Measurements from ENCODE around the gene AMBRA1.
"Not testable (repeated sequence)": the region's sequence is repeated elsewhere in the genome, so short reads cannot be mapped to it uniquely, and the experiment has no call there.

Gene AMBRA1

GRCh38 chr11:46616551-46617133 is 22.8 kb upstream of the AMBRA1 start:
- no peak for DNase-seq (ENCODE audit: low read depth)

GRCh38 chr11:46615756-46616155 is 21.9 kb upstream of the AMBRA1 start:
- no peak for DNase-seq (ENCODE audit: low read depth)

GRCh38 chr11:46612326-46612725 is 18.5 kb upstream of the AMBRA1 start:
- DNase-seq (ENCODE audit: low read depth): no peak

GRCh38 chr11:46611526-46612304 is 17.9 kb upstream of the AMBRA1 start:
- DNase-seq (ENCODE audit: low read depth): no peak

GRCh38 chr11:46609386-46609785 is 15.6 kb upstream of the AMBRA1 start:
- DNase-seq (ENCODE audit: low read depth): no peak

- DNase-seq (ENCODE audit: low read depth): no peak
Measured at GRCh38 chr11:46607516-46607915, 13.7 kb upstream of the AMBRA1 start.

- no peak for DNase-seq (ENCODE audit: low read depth)
Measured at GRCh38 chr11:46604796-46605195, 11.0 kb upstream of the AMBRA1 start.

- no peak for DNase-seq (ENCODE audit: low read depth)
Measured at GRCh38 chr11:46603704-46604308, 10.0 kb upstream of the AMBRA1 start.

GRCh38 chr11:46601129-46601528 is 7.3 kb upstream of the AMBRA1 start:
- DNase-seq (ENCODE audit: low read depth): no peak

GRCh38 chr11:46600194-46600960 is 6.6 kb upstream of the AMBRA1 start:
- no peak for DNase-seq (ENCODE audit: low read depth)

- no peak for DNase-seq (ENCODE audit: low read depth)
Measured at GRCh38 chr11:46599340-46600193, 5.7 kb upstream of the AMBRA1 start.

GRCh38 chr11:46597609-46598219 is 3.9 kb upstream of the AMBRA1 start:
- no peak for DNase-seq (ENCODE audit: low read depth)

- DNase-seq (ENCODE audit: low read depth): no peak
Measured at GRCh38 chr11:46597155-46597554, 3.3 kb upstream of the AMBRA1 start.

GRCh38 chr11:46594785-46595184 is 962 bp upstream of the AMBRA1 start:
- no peak for DNase-seq (ENCODE audit: low read depth)

GRCh38 chr11:46594374-46594700 is 514 bp upstream of the AMBRA1 start:
- no peak for DNase-seq (ENCODE audit: low read depth)

GRCh38 chr11:46590740-46591605 is 2.9 kb downstream of the AMBRA1 start:
- DNase-seq (ENCODE audit: low read depth): no peak

- no peak for DNase-seq (ENCODE audit: low read depth)
Measured at GRCh38 chr11:46588915-46589314, 4.9 kb downstream of the AMBRA1 start.

- no peak for DNase-seq (ENCODE audit: low read depth)
Measured at GRCh38 chr11:46588131-46588530, 5.7 kb downstream of the AMBRA1 start.

GRCh38 chr11:46583513-46583912 is 10.3 kb downstream of the AMBRA1 start:
- DNase-seq (ENCODE audit: low read depth): not testable (repeated sequence)

- no peak for DNase-seq (ENCODE audit: low read depth)
Measured at GRCh38 chr11:46582588-46582987, 11.2 kb downstream of the AMBRA1 start.
